Ovary (tissue), 3 donors: ENCODE results near the gene RCAN3.

ENCODE experiments used
- CTCF ChIP-seq, 3 donors: fragments of 450-650 bp in 2 of 3; fragments of 200-600 bp in 1 of 3; IDR thresholded peaks; one replicate each; pipeline versions ENCODE4 v1.5.1 to v1.8.0; 2016 to 2022; ENCODE audit warnings: antibody characterized with exemption in 3 of 3, mild to moderate bottlenecking in 1 of 3
- POLR2A ChIP-seq: fragments of 450-650 bp; IDR thresholded peaks from one replicate; pipeline ENCODE4 v1.6.1; 2017; ENCODE audit warnings: antibody characterized with exemption, mild to moderate bottlenecking, moderate library complexity
- donor health status: DM: no; HTN: no; CAD: no.

- no peak for TF ChIP-seq CTCF (IDR thresholded peaks at IDR 0.05)
- TF ChIP-seq POLR2A, result no peak
Observed at GRCh38 chr1:24465638-24466037, 37.0 kb upstream of the RCAN3 start.
